HG02571 (cell line): ENCODE results near the gene EPM2AIP1.
A peak's percentile ranks its signal among the peaks of the same experiment; 100 is the strongest.
"Not testable (repeated sequence)": the region's sequence is repeated elsewhere in the genome, so short reads cannot be mapped to it uniquely, and the experiment has no call there.

Experiments used
- ATAC-seq: cut with Tn5 transposase; IDR thresholded peaks from one replicate; pipeline ENCODE4 v1.9.1; 2021; ENCODE audit warnings: mild to moderate bottlenecking, moderate library complexity; ENCODE audit not compliant: unreplicated experiment

EPM2AIP1 gene

DNA sequence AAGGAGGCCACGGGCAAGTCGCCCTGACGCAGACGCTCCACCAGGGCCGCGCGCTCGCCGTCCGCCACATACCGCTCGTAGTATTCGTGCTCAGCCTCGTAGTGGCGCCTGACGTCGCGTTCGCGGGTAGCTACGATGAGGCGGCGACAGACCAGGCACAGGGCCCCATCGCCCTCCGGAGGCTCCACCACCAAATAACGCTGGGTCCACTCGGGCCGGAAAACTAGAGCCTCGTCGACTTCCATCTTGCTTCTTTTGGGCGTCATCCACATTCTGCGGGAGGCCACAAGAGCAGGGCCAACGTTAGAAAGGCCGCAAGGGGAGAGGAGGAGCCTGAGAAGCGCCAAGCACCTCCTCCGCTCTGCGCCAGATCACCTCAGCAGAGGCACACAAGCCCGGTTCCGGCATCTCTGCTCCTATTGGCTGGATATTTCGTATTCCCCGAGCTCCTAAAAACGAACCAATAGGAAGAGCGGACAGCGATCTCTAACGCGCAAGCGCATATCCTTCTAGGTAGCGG lies at the start of gene EPM2AIP1:
EPM2AIP1 (minus strand) TSS at position 326 of the 520 bp plus-strand sequence; CDS start at position 272, 54 bp downstream.
- peak; percentile 87 for ATAC-seq

DNA sequence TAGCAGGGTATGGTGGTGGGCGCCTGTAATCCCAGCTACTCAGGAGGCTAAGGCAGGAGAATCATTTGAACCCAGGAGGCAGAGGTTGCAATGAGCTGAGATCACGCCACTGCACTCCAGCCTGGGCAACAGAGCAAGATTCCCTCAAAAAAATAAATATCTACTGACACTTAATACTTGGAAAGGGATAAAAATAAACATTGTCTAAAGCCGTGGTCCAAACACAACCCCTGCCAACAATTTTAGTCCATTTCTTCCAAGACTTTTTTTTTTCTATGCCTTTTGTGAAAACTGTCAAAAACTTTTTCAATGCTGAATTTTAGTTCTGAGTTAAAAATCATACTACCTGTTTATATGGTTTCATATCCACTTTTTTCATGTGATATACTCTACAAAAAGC lies 49.8 kb upstream of the EPM2AIP1 start:
- not testable (repeated sequence) for ATAC-seq

DNA sequence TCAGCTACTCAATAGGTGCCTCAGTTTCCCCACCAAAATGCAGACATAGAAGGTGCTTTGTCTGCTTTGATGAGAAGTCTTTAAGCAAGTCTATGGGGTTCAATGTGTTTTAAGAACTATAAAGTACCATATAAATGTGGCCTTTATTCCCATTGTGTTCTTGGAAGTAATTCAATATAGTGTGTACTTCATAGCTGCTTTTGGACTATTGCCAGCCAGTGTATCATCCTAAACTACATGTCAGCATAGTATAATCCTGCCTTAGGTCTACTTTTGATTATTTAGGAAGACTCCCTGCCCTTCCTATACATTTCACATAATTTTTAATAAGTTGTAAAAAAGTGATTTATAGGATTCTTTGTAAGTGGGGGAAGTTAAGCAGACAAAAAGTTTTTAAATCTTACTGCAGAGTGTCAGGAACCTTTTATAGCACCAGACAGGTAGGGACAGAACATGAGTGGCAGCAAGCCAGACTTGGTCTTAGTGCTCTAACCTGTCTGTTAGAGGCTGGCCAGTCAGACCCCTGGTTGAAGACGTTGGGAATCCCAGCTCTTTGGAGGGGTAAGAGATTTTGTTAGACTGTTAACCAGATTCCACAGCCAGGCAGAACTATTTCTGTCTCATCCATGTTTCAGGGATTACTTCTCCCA lies 48.7 kb upstream of the EPM2AIP1 start:
- no peak for ATAC-seq

DNA sequence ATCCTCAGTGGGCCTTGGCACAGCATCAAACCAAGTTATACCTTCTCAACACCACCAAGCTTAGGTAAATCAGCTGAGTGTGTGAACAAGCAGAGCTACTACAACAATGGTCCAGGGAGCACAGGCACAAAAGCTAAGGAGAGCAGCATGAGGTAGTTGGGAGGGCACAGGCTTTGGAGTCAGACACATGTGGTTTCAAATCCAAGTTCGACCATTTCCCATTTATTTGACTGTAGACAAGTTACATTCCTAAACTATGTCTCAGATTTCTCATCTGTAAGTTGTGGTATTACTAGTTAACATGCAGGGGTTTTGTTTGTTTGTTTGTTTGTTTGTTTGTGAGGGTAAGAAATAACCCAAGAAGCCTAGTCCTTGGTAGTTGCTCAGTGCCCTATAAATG lies 47.3 kb upstream of the EPM2AIP1 start:
- ATAC-seq, result no peak

DNA sequence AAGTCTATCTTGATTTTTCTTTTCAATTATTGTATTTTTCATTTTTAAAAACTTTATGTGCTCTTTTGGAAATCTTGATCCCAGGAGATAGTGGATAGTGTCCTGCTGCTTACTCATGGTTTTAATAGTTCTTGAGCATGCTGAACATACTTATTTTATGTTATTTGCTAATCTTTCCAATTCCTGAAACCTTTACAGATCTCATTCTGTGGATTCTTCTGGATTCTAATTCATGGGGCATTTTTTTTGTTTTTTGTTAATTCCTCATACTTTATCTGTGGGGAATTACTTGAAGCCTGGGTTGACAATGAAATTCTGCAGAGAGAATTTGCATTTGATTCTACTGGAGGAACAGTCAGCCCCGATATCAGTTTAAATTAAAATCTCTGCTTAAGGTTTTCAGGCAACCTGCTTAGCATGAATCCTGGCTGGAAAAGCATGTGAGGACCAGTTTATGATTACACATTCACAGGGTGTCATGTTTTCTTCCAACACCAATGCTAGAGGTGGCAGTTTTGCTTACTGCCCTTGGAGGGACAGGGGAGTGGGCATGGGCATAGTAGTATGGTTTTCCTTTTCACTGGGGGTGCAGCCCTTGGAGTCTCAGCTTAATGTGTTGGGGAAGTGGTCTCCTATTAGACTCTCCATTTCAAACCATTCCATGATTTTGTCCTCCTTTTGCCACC lies 46.4 kb upstream of the EPM2AIP1 start:
- ATAC-seq, result no peak

DNA sequence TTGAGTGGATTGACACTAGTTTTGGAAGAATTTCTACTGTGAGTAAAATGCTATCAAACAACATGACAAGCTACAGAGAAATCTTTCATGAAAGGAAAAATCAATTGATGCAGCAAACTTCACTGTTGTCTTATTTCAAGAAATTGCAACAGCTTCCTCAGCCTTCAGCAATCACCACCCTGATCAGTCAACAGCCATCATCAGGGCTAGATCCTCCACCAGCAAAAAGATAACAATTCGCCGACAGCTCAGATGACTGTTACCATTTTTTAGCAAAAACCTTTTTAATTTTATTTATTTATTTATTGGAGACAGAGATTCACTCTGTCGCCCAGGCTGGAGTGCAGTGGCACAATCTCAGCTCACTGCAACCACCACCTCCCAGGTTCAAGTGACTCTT lies 44.4 kb upstream of the EPM2AIP1 start:
- no peak for ATAC-seq

DNA sequence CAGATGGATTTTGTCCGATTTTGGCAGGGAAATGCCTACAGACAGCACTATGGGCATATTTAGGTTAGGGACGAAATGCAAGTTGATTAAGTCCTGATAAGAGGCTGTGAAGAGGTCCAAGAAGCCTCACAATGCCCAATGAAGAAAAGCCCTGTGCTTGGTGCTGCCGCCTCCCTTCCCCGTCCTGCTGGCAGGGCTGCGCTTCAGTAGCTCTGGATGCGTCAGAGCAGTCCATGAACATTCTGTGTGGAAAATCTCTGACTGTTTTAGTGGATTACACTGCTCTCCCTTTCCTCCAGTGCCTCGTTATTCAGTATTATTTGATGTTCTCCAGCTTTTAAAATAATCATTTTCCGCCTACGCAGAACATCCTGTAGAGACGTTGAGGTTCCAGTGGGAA lies 40.0 kb upstream of the EPM2AIP1 start:
- no peak for ATAC-seq

DNA sequence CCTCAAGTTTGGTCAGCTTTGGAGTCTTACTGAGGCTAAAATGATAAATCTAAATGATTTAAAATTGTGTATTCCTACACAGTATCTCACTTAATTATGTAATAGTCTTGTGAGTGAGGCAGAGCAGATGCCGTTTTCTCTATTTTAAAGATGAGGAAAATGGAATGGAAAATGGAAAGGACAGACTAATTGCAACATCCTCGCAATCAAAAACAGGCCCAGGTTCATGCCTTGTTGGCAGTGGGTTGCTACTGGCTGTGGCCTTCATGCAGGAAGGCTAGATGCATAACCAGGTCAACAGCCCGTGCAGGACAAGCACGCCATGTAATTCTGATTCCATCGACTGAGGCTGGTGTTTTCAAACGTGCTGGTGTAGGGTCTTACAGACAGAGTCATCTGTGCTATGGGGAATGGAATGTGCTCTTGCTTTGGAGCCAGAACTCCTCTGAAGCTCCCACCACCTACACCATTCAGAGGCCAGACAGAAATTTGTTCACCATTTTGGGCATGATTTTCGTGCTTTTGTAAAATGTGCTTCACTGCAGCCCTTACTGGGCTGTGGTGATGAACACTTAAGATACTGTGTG lies 38.3 kb upstream of the EPM2AIP1 start:
- ATAC-seq, result no peak

DNA sequence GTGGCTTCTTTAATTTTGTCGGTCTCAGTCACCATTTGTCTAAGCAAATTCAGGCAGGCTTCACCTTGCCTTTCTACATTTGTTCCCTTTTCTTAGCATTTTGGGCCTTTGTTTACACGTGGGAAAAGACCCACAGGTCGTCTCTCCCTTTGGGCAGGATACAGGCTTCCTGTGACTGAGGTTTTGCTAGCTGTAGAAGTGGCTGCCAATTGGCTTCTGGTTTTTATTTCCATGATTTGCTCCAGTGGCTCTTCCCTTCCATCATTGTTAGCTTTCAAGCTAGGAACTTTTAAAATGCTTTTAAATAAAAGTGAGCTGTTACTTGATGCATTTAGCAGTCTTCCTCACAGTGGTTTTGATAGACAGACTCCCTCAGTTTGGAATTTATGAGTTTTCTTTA lies 37.7 kb upstream of the EPM2AIP1 start:
- no peak for ATAC-seq

DNA sequence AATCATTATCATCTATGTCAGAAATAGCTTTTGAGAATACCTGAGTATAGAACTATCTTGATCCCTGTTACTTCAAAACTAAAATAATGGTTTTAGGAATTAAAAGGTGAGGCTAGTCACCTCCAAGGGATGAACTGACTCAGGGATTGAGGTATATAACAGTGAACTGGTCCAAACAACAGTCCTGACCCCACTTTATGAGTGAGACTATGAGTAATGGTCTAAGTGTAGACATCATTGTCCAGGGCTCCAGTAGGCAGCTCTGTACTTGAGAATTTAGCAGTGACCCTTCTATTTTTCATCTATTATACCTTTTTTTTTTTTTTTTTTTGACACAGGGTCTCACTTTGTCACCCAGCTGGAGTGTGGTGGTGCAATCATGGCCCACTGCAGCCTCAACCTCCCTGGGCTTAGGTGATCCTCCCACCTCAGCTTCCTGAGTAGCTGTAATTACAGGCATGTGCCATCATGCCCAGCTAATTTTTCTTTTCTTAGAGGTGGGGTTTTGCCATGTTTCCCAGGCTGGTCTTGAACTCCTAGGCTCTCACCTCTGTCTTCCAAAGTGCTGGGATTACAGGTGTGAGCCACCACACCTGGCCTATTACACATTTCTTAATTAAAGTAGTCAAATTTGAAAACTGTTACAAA lies 36.7 kb upstream of the EPM2AIP1 start:
- ATAC-seq, result no peak

DNA sequence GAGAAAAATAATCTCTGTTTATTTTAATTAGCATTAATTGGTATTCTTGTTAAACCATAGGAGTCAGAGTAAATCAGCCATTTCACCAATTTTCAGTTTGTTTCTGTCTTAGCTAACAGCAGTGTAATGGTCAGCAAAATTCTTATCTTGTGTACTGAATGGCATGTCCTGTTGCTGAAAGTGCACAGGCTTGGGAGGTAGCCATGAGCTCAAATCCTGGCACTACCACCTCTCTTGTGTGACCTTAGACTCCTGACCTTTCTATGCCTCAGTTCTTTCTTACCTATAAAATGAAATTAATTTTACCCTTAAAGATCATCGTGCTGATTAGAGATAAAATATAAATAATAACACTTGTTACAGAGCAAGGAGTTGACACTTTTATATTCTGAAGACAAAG lies 36.2 kb upstream of the EPM2AIP1 start:
- no peak for ATAC-seq

DNA sequence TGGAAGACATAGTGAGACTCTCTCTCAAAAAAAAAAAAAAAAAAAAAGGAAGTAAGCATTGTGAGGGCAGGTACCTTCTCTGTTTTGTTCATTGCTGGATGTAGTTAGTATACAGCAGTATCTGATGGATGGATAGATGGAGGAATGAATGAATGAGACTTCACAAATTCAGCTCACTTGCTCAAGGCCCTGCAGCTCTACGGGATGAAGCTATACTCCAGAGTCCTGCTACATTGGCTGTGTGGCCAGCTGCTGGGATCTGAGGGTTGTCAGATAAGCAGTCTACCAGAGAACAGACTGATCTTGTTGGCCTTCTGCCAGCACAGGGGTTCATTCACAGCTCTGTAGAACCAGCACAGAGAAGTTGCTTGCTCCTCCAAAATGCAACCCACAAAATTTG lies 35.4 kb upstream of the EPM2AIP1 start:
- ATAC-seq, result no peak

DNA sequence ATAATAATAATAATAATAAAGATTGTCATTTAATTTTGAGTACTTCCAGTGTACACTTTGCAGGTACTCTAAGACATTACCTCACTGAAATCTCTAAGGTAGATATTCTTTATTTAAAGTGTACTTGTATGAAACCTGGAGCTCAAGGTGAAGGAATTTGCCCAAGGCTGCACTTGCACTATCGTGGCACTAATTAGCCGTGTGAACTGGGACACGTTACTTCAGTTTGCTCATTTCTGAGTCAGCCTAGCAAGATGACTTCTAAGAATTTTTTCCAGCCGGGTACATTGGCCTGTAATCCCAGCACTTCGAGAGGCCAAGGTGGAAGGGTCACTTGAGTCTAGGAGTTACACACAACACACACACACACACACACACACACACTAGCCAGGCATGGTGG lies 33.9 kb upstream of the EPM2AIP1 start:
- ATAC-seq, result no peak

DNA sequence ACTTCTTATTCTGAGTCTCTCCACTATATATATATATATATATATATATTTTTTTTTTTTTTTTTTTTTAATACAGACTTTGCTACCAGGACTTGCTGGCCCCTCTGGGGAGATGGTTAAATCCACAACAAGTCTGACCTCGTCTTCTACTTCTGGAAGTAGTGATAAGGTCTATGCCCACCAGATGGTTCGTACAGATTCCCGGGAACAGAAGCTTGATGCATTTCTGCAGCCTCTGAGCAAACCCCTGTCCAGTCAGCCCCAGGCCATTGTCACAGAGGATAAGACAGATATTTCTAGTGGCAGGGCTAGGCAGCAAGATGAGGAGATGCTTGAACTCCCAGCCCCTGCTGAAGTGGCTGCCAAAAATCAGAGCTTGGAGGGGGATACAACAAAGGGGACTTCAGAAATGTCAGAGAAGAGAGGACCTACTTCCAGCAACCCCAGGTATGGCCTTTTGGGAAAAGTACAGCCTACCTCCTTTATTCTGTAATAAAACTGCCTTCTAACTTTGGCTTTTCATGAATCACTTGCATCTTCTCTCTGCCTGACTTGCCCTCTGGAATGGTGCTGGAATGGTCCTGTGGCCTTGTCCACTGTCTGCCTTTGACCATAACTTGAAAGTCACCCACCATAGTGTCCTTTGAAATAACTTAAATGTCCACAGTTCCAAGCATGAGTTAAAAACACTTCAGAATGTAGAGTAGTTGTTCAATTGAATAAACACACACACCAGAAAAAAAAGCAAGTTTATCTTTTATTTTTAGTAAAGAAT lies 32.8 kb upstream of the EPM2AIP1 start:
- ATAC-seq, result no peak

DNA sequence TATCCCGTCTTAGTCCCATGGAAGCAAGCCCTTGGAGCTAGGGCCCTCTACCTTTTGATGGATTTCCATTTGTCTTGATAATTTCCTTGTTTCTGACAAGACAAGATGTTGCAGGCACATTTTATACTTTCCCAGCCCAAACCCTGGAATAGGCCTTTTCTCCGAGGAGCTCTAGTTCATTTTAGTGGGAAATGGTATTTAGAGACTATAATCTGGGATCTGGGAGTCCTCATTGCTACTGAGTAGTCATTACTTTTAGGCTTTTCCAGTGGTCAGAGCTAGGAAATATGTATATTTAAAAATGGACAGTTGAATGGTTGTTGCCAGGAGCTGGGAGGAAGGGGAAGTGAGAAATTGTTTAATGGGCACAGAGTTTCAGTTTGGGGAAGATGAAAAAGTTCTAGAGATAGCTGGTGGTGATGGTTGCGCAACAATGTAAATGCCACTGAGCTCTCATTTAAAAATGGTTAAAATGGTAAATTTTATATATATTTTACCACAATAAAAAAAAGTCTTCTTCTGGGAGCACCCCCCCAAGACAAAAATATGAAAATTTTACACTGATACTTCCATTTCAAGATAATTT lies 32.0 kb upstream of the EPM2AIP1 start:
- no peak for ATAC-seq

DNA sequence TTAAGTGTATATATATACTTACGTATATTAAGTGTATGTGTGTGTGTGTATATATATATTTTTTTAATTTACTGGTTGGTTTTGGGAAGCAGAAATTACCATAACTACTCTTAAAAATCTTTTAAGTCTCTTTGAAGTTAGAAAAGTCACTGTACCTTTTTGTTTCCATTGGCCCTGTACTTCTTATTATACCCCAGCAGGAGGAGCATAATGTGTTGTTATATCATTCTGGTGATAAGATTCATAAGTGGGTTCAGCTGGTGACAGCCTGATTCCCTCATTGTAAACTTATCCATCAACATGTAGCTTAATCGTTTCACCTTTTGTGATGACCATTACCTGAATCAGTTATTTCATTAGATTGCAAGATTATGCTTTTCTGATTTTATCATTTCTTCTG lies 31.2 kb upstream of the EPM2AIP1 start:
- no peak for ATAC-seq

DNA sequence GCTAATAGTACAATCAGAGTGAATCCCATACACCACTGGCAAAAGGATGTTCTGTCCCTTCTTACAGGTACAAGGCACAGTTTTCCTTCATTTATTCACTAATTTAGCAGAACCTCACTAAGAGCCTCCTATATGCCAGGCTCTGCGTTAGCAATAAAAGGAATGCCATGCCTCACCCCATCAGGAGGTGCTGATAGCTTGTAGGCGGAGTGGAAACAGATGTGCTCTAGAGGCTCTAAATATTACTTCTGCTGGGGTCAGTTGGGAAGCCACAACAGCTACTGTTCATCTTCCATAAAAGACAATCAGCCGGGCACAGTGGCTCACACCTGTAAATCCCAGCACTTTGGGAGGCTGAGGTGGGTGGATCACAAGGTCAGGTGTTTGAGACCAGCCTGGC lies 24.8 kb upstream of the EPM2AIP1 start:
- ATAC-seq, result no peak

DNA sequence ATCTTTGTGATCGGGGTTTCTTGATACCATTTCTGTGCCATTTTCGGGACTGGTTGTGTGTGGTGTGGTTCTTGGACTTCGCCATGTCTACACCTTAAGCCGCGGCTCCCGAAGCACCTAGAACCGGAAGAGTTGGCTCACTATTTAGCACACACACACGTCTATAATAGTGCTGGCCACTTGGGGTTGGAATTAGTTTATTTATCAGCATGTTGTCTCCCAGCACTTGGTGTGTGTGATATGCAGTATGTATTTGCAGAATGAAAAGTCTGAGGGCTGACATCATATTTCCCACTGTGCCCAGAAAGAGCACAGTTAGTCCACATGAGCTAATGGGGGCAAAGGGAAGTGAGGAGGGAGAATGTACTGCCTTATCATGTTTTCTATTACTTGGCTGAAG lies 24.0 kb upstream of the EPM2AIP1 start:
- ATAC-seq, result no peak

DNA sequence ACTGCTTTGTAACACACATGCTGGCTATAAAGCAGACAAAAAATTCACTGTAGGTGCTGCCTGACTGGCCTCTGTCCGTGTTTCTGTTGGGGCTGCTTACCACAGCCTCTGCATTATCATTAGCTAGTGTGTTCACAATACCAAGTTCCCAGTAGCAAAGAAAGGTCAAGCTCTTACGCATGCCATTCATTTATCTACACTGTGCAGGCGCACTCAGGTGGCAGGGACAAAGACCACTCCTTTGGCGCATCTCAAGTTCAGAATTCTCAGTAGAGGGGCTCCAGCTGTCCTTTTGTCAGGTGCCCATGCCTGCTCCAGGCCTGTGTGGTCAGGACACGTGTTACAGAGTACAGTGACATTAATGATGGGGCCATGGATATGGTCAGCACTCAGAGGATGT lies 22.7 kb upstream of the EPM2AIP1 start:
- no peak for ATAC-seq

DNA sequence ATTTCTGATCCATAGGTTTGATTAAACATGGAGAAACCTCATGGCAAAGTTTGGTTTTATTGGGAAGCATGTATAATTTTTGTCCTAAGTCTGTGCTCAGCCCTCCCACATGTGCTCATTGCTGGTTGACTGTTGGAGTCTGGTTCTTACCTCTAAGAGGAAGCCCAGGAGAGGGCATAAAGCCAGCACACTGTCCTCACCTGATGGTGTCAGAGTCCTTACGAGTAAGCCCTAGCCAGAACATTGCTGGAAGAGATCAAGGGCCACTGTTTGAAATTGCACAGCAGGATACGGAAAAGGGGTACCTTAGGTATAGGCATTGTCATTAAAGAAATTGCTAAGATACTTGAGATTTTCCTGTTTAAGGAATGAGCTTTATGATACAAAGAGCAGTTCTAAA lies 21.7 kb upstream of the EPM2AIP1 start:
- no peak for ATAC-seq
